Femur (tissue), 1 donor: ENCODE data around the gene SLC35E1.

Source experiments
- DNase-seq: peaks from one replicate; pipeline ENCODE4 v3.0.0-alpha.2; 2017

Gene SLC35E1

DNA sequence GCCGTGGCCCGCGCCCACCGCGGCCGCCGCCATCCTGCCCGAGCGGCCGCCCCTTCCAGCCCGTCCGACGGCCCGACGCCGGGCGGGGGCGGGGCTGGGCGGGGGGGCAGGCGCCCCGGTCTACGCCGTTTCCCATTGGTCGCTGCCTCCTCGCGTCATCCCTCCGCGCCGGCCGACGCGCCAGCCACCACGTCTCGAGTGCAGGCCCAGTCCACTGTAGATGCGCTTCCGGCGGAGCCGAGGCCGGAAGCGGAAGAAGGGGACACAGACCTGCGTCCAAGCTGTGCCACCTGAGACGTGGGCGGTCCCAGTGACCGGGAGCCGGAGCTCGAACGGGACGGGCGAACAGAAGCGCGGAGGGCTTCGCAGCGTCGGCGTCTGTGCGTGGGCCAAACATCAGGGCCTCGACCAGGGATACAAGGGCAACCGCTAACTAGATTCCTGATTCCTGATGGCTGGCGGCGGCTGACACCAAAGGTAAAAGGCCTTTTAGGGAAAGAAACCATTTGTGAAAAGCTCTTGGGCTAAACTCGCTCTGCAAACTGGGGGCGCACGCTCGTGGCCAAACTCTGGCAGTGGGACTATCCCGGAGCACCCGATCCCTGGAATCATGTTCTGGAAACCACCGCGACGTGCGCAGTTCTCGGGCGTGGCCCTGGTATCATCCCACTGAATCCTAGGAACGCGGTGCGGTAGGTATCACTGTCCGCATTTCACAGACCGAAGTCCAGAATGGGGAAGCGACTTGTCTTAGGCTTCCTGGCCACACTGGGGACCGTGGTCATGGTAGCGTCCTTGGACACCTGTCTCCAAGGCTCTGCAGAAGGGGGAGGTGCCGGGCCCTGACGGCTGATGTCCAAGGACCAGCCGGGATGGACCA is at the start of gene SLC35E1:
TSS of gene SLC35E1 (minus strand) at position 84 of the 880 bp plus-strand sequence. CDS start at position 33, 51 bp downstream.
- peak; percentile 98 for DNase-seq

- DNase-seq: no peak
Measured at GRCh38 chr19:16621165-16621800, 49.1 kb upstream of the SLC35E1 start.

- DNase-seq: no peak
Measured at GRCh38 chr19:16620584-16620983, 48.4 kb upstream of the SLC35E1 start.

- no peak for DNase-seq
Measured at GRCh38 chr19:16620018-16620417, 47.8 kb upstream of the SLC35E1 start.

GRCh38 chr19:16619457-16619856 is 47.2 kb upstream of the SLC35E1 start:
- DNase-seq: no peak

DNA sequence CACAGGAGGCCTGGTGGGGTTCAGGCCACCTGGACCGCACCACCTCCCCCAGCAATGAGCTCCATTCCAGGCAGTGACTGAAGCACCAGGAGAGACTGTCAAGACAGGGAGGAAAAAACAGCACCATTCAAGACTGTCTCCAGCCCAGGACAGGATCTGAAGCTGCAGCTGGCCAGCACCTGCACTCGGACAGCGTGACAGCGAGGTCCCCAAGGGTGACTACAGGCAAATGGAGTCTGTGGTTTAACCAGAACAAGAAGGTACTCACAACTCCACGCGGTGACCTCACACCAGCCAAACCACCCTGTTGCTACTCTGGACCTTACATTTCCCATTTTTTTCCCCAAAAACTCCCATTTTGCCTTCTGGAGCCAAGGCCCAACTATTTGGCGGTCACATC is 46.0 kb upstream of the SLC35E1 start:
- no peak for DNase-seq

DNA sequence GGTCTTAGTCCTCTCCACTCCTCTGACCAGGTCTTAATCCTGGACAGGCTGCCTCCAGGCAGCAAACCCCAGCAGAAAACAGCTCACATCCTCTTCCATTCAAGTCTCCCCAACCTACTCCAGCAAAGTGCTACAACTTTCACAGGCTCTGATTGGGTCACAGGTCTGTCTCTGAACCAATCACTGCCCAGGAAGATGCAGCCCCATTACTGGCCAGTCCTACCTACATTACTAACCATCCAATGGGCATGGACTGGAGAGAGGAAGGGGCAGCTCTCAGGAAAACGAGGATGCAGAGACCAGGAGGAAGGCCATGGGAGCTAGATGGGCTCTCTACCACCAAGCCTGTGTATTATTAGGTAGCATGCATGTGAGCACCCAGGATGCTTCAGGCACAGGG is 43.6 kb upstream of the SLC35E1 start:
- DNase-seq: no peak

DNA sequence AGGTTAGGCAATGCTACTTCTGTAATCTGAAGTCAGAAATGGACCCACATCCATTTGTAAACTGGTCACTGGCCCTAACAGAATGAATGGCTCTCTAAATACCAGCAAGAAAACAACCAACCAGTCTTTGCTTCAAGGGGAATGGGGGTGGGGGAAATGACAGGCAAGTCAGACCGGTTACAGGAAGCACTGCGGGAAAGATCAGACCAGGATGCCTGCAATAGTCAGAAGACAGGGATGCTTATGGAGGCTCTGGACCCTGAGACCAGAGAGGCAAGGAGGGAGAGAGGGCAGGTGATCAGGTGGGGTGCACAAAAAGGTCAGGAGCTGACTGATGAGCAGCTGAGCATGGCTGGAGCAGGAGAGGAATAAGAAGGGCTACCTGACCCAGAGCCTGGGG is 42.7 kb upstream of the SLC35E1 start:
- no peak for DNase-seq

DNA sequence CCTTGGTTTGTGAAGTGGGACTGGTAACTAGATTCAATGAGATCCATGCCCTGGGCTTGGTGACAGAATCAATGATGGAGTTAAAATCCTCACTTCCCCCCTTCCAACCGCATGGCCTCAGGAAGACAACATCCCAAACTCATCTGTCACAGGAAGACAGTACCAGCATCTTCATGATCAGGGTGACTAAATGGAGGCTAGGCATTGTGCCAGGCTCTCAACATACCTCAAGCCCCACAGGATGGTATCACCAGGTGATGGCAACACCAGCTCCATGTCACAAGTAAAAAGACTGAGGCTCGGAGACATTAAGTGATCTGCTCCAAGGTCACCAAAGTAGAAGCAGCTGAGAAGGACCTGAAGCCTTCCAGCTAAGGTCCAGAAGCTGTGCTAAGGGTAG is 41.6 kb upstream of the SLC35E1 start:
- DNase-seq: no peak

- DNase-seq: no peak
Measured at GRCh38 chr19:16612636-16613035, 40.4 kb upstream of the SLC35E1 start.

- DNase-seq: no peak
Measured at GRCh38 chr19:16611121-16611520, 38.9 kb upstream of the SLC35E1 start.

GRCh38 chr19:16609511-16610200 is 37.4 kb upstream of the SLC35E1 start:
- DNase-seq: no peak

GRCh38 chr19:16608290-16608739 is 36.1 kb upstream of the SLC35E1 start:
- no peak for DNase-seq

GRCh38 chr19:16607819-16608218 is 35.6 kb upstream of the SLC35E1 start:
- no peak for DNase-seq

DNA sequence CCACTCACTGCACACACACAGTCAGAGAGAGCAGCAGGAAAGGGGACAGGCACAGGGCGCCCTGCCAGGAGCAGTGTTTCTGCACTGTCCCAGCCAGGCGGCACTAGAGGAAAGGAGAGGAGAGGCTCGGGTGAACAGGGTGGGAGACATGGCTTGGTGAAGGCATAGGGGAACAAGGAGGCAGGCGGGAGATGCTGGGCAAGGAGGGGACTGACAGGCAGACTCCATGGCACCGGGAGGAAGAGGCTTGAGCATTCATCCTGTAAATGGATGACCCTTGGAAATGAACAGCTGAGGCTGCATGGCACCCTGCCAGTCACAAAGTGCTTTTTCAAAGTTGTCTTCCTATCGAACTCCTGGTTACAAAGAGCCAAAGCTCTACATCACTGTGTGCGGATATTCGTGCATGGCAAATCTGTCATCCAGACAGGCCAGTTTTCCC is 33.4 kb upstream of the SLC35E1 start:
- no peak for DNase-seq

- no peak for DNase-seq
Measured at GRCh38 chr19:16605115-16605514, 32.9 kb upstream of the SLC35E1 start.

- no peak for DNase-seq
Measured at GRCh38 chr19:16604615-16605014, 32.4 kb upstream of the SLC35E1 start.

GRCh38 chr19:16603090-16603489 is 30.9 kb upstream of the SLC35E1 start:
- no peak for DNase-seq

- no peak for DNase-seq
Measured at GRCh38 chr19:16601378-16602052, 29.3 kb upstream of the SLC35E1 start.

DNA sequence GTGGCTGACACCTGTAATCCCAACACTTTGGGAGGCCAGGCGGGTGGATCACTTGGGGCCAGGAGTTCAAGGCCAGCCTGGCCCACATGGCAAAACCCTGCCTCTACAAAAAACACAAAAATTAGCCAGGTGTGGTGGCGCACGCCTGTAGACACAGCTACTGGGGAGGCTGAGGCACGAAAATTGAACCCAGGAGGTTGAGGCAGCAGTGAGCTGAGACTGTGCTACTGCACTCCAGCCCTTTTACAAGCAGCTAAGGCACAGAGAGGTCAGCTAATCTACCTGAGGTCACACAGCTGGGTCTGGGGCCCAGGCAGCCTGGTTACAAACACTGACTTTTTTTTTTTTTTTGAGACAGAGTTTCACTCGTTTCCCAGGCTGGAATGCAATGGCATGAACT is 28.6 kb upstream of the SLC35E1 start:
- no peak for DNase-seq

GRCh38 chr19:16599655-16600346 is 27.6 kb upstream of the SLC35E1 start:
- DNase-seq: no peak

- no peak for DNase-seq
Measured at GRCh38 chr19:16598848-16599247, 26.6 kb upstream of the SLC35E1 start.
